ENCODE measurements around the gene KIR3DL3.
"Not testable (repeated sequence)": the region's sequence is repeated elsewhere in the genome, so short reads cannot be mapped to it uniquely, and the experiment has no call there.

Gene KIR3DL3

GRCh38 chr19:54692298-54692615, 32.0 kb upstream of the KIR3DL3 start:
- in situ Hi-C loops (cut with HindIII; ENCODE audit: low sequenced_read_pairs): no loop called here

GRCh38 chr19:54694648-54695047, 29.6 kb upstream of the KIR3DL3 start:
- TF ChIP-seq, protein P1, sequence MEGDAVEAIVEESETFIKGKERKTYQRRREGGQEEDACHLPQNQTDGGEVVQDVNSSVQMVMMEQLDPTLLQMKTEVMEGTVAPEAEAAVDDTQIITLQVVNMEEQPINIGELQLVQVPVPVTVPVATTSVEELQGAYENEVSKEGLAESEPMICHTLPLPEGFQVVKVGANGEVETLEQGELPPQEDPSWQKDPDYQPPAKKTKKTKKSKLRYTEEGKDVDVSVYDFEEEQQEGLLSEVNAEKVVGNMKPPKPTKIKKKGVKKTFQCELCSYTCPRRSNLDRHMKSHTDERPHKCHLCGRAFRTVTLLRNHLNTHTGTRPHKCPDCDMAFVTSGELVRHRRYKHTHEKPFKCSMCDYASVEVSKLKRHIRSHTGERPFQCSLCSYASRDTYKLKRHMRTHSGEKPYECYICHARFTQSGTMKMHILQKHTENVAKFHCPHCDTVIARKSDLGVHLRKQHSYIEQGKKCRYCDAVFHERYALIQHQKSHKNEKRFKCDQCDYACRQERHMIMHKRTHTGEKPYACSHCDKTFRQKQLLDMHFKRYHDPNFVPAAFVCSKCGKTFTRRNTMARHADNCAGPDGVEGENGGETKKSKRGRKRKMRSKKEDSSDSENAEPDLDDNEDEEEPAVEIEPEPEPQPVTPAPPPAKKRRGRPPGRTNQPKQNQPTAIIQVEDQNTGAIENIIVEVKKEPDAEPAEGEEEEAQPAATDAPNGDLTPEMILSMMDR (IDR thresholded peaks at IDR 0.05; ENCODE audit: low read depth, low read length): no peak
- in situ Hi-C loops (cut with HindIII; ENCODE audit: low sequenced_read_pairs): no loop called here

More at GRCh38 chr19:54692298-54692615, 32.0 kb upstream of the KIR3DL3 start:
- TF ChIP-seq, protein P1 (IDR thresholded peaks at IDR 0.05; ENCODE audit: low read depth, low read length): no peak
- H3K4me3 ChIP-seq (ENCODE audit: low read depth, low read length): no peak overlapping the region
- no peak for DNase-seq (ENCODE audit: low read depth, low spot score)

DNA sequence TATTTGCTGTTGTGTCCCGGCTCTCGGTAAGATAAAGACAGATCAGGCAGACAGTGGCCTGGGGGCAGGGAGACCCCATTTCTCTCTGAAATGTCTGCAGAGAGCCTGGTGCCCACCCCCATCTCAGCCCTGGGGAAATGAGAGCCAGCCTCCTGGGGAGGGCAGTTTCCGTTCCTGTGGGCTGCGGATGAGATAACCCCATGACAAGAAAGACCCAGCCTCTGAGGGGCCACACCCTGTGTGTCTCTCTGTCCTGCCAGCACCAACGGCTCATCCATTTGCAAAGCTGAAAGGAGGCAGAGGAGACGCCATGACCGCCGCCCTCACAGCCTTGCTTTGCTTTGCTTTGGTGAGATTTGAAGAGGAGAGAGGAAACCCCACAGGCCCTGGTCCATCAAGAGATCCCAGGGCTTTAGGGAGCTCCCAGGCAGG, 28.1 kb upstream of the KIR3DL3 start:
- H3K4me3 ChIP-seq (ENCODE audit: low read depth, low read length): no peak overlapping the region
- DNase-seq (ENCODE audit: low read depth, low spot score): no peak
- TF ChIP-seq, protein P1 (IDR thresholded peaks at IDR 0.05; ENCODE audit: low read depth, low read length): no peak
- in situ Hi-C loops (cut with HindIII; ENCODE audit: low sequenced_read_pairs): no loop called here

More at GRCh38 chr19:54694648-54695047, 29.6 kb upstream of the KIR3DL3 start:
- no peak for DNase-seq (ENCODE audit: low read depth, low spot score)
- H3K4me3 ChIP-seq (ENCODE audit: low read depth, low read length): no peak overlapping the region

DNA sequence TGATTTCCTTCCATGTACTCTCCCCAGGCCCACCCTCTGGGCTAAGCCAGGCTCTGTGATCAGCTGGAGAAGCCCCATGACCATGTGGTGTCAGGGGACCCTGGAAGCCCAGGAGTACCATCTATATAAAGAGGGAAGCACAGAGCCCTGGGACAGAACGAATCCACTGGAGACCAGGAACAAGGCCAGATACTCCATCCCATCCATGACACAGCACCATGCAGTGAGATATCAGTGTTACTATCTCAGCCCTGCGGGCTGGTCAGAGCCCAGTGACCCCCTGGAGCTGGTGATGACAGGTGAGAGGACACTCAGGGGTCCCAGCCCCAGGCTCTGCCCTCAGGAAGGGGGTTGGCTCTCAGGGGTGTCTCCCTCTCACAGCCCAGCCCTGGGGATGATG, 27.5 kb upstream of the KIR3DL3 start:
- in situ Hi-C loops (cut with HindIII; ENCODE audit: low sequenced_read_pairs): no loop called here
- no peak for DNase-seq (ENCODE audit: low read depth, low spot score)
- no peak overlapping the region for H3K4me3 ChIP-seq (ENCODE audit: low read depth, low read length)
- TF ChIP-seq, protein P1 (IDR thresholded peaks at IDR 0.05; ENCODE audit: low read depth, low read length): no peak

DNA sequence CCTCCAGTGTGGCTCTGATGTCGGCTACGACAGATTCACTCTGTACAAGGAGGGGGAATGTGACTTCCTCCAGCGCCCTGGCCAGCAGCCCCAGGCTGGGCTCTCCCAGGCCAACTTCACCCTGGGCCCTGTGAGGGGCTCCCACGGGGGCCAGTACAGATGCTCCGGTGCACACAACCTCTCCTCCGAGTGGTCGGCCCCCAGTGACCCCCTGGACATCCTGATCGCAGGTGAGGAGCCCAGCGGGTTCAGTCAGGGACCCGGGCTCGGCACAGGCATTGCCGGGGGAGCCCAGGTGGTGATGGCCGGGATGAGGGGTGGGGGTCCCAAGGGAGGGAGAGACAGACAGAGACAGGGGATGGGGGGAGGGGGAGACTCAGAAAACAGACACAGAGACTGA, 26.5 kb upstream of the KIR3DL3 start:
- in situ Hi-C loops (cut with HindIII; ENCODE audit: low sequenced_read_pairs); DNase-seq (ENCODE audit: low read depth, low spot score); H3K4me3 ChIP-seq (ENCODE audit: low read depth, low read length): not testable (repeated sequence)

DNA sequence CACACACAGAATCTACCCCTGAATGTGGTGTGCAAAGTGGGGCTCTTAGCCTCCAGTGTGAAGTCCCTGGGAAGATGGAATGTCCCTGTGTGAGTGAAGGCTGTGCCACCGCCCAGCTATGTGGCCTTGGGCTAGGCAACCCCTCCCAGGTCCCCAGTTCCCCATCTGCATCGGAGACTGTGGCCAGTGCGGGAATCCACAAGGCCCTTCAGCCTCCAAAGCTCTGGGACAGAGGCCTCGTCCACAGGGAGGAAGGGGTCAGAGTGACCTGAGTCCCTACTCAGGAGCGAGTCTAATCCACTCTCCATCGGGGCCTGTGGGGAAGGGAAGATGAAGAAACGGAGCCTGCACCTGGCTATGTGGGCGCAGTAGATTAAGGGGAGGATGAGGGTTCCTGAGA, 19.3 kb upstream of the KIR3DL3 start:
- no peak for DNase-seq (ENCODE audit: low read depth, low spot score)
- H3K4me3 ChIP-seq (ENCODE audit: low read depth, low read length): no peak overlapping the region
- TF ChIP-seq, protein P1 (IDR thresholded peaks at IDR 0.05; ENCODE audit: low read depth, low read length): no peak
- in situ Hi-C loops (cut with HindIII; ENCODE audit: low sequenced_read_pairs): no loop called here

GRCh38 chr19:54707962-54708361, 16.3 kb upstream of the KIR3DL3 start:
- no peak for DNase-seq (ENCODE audit: low read depth, low spot score)
- no peak overlapping the region for H3K4me3 ChIP-seq (ENCODE audit: low read depth, low read length)
- in situ Hi-C loops (cut with HindIII; ENCODE audit: low sequenced_read_pairs): no loop called here
- TF ChIP-seq, protein P1 (IDR thresholded peaks at IDR 0.05; ENCODE audit: low read depth, low read length): no peak

All from astrocyte of the spinal cord (primary cell).